ENCODE measurements around the gene RICTOR.

RICTOR gene

DNA sequence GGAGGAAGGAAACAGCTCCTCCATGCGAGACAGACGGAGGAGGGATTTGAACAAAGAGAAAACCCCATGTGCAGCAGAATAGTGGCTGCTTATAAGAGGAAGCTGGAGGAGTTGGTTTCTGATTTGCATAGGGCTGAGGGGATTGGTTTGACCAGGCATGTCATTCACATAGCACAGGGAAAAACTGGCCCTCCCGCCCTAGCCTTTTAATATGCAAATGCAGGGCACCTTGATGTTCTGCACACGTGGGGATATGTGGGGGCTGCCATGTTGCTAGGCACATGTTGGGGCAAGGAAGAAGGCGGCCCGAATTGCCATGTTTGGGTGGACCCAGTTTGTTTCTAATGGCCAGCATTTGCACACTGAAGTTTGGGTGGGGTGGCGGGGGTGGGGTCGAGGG lies 186.2 kb downstream of the RICTOR start:
- DNase-seq (ENCODE audit: low read depth): no peak

Measured in activated T-helper 9 cell treated with anti-CD3 and anti-CD28 coated beads, Interleukin-2, amount 50 U/mL, for 16 hours (primary cell).